Measurements from ENCODE around the gene PSMB9.
"Not testable (repeated sequence)": the region's sequence is repeated elsewhere in the genome, so short reads cannot be mapped to it uniquely, and the experiment has no call there.

Gene PSMB9

GRCh38 chr6:32860674-32861073 is 6.7 kb downstream of the PSMB9 start:
- no peak for DNase-seq (ENCODE audit: low read depth)

DNA sequence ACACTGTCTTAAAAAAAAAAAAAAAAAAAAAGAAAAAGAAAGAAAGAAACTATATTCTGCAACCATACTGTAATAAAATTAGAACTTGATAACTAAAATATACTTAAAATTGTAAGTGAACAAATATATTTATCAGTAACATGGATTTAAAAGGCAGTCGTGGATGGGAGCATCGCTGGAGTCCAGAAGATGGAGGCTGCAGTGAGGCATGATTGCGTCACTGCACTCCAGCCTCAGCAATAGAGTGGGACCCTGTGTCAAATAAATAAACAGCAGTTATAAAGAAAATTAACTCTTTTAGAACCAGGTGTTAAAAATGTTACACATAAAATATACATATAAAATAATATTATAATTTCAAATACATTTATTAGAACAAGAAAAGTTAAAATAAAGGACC is 8.7 kb downstream of the PSMB9 start:
- DNase-seq (ENCODE audit: low read depth) = no peak

- DNase-seq (ENCODE audit: low read depth) = no peak
Observed at GRCh38 chr6:32865724-32866443, 11.9 kb downstream of the PSMB9 start.

- DNase-seq (ENCODE audit: low read depth) = no peak
Observed at GRCh38 chr6:32867022-32867477, 13.1 kb downstream of the PSMB9 start.

DNA sequence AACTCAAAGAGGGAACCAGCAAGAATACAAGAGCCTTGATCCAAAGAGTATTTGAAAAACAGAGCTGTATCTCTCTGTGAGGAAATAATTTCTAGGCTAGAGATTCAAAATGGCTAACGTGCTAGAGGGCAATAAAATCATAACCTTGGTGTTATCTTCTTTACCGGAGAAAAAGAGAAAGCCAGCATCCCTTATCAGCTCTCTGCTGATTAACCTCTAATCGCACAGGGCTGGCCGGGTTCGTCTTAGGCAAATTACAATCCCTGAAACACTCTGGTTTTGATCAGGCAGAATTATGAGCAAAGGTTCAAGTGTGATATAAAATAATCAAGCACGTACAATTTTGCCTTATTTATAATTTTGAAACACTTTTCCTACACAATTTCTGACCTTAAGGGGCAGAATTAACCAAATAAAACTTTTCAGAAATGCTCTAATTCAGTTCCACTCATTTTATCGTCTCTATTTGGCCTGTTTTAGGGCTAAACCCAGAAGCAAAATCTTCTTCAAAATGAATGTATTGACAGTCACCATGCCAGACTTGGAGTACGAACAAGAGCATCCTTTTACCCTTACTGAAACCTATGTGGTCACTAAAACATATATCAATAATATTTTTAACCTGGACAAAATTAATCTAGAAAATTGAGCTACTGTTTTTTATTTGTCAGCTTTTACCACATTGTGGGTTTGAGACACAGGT is 13.7 kb downstream of the PSMB9 start:
- no peak for DNase-seq (ENCODE audit: low read depth)

- DNase-seq (ENCODE audit: low read depth) = peak; percentile 42
Observed at GRCh38 chr6:32868257-32868788, 14.3 kb downstream of the PSMB9 start.

- DNase-seq (ENCODE audit: low read depth) = not testable (repeated sequence)
Observed at GRCh38 chr6:32873947-32874346, 20.0 kb downstream of the PSMB9 start.

DNA sequence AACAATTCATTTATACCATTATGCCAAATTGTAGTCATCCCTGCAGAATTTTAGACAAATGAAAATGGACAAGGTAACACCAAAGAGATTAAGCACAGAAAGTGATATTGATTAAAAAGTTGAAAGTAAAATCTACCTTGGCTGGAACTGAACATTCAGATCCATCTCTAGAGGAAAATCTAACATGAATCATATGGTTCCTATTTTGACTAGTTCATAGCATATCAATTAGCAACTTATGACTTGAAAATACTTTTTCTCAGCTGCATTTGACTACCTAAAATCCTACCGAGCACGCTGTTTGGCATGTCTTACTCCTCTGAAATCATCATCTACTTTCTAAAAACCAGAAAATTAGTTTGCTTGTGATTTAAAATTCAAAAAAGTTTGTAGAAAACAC is 22.6 kb downstream of the PSMB9 start:
- no peak for DNase-seq (ENCODE audit: low read depth)

GRCh38 chr6:32879691-32880090 is 25.7 kb downstream of the PSMB9 start:
- DNase-seq (ENCODE audit: low read depth) = no peak

GRCh38 chr6:32880962-32881361 is 27.0 kb downstream of the PSMB9 start:
- DNase-seq (ENCODE audit: low read depth) = not testable (repeated sequence)

DNA sequence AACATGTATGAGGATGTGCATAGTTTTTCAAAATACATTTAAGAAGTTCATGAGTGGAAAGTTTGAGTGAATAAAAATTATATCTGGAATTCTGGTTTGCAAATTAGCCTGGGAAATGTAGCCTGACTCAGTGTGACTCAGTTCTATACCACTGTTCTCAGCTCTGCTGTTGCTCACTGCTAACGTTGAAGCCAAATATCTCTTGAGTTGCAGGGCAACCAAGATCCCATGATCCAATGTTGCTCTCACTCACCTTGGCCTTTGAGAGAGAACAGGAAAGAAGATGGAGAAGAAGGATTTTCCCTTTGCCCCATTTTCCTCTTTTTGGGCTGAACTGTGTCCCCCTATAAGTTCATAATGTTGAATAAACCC is 28.9 kb downstream of the PSMB9 start:
- peak; percentile 11 for DNase-seq (ENCODE audit: low read depth)

DNA sequence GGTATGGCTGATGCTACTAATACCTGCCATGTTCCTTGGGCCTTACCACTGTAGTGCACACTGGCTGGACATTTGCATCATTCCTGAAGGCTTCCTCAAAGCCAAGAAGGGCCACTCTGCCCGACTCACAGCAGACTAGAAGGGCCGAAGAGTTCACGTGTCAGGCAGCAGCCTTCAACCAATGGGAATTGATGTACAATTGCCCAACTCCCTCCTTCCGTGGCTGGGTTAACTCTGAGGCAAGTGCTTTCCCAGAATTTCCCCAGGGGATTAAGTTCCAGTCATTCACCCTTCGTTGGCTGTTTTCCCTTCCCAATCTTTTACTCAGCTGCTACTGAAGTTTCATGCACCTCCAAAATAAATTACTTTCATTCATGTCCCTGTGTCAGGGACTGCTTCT is 29.8 kb downstream of the PSMB9 start:
- peak; percentile 88 for DNase-seq (ENCODE audit: low read depth)

DNA sequence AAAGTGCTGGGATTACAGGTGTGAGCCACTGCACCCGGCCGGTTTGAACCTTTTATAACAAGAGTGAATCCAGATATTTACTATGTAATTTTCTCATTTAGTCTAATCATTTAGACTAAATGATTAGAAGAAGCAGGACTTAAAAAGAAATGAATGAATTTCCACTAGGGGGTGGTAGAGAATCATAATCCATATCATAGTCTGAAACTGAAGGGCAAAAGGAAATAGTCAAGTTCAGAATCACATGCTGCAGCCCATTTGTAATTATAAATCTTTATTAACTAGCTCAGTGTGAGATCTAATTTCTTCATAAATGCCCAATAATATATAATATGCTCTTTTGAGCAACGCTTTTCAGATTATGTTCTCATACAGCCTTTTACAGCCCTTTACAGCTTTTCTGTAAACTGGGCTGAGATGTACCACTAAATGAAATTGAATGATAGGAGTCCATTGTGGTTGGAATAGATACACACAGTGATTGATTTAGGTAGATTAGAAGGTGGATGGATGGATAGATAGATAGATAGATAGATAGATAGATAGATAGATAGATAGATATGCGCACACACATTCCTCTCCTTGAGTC is 31.8 kb downstream of the PSMB9 start:
- peak; percentile 65 for DNase-seq (ENCODE audit: low read depth)

DNA sequence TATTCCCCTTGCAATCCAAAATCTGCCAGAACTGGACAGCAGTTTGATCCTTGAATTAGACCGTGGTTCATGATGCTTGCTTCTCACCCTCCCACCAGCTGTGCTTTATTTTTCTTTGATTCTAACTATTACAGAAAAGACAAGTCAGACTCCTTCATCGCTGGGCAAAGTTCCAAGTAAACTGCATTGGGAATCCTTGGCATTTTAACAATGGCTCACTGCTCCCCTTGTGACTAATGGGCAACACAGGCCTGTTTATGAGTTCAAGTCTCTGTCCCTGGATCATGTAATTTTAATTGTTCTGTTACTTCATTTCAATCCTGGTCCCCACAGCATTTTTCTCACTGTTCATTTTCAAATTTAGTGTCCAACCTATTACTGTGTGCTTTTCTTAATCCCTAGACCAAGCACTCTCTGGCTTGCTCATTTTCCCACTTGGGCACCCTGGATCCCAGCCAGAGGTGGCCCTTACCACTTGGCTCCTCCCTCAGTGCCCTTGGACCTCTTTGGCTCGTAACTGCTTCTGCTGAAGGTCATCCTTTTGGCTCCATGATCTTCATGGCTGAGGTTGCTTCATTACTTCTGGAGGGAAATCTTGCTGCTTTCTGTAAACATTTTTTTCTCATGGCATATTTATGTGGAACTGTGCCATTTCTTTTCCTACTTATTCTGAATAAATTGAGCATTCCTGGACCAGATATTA is 32.8 kb downstream of the PSMB9 start:
- peak; percentile 80 for DNase-seq (ENCODE audit: low read depth)

DNA sequence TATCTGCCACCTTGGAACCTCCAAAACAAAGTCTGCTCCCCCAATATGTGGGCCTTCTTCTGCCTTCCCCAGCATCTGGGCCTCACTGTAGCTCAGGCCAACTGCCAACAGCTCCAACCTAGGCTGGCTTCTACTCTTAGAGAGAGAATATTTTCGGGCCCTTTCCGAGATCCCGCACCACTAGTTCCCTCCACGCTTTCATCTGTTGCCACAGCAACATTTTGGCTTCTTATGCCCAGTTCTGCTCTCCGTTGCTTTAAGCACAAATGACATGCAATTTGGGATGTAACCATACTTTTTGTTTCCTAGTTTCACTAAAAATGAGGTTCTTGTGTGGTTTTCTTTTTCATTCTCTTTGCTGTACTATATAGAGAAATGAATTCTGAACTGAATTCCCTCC is 33.6 kb downstream of the PSMB9 start:
- no peak for DNase-seq (ENCODE audit: low read depth)

- no peak for DNase-seq (ENCODE audit: low read depth)
Observed at GRCh38 chr6:32888576-32888975, 34.6 kb downstream of the PSMB9 start.

GRCh38 chr6:32889533-32889932 is 35.5 kb downstream of the PSMB9 start:
- DNase-seq (ENCODE audit: low read depth) = no peak

DNA sequence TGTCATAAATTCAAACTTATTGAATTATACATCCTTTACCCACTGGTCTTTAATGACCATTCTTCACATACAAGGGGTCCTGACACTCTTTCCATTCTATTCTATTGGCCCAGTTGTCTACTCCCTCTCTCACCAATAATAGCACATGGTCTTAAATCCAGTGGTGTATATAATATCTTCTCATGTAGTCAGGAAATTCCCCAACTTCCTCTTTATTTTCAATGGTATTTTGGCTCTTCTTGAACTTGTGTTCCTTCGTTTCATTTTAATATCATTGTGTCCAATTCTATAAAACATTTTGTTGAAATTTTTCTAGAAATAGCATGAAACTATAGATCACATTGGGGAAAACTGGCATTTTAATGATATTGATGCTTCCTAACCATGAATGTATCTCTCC is 36.8 kb downstream of the PSMB9 start:
- DNase-seq (ENCODE audit: low read depth) = no peak

GRCh38 chr6:32894085-32895005 is 40.4 kb downstream of the PSMB9 start:
- peak; percentile 89 for DNase-seq (ENCODE audit: low read depth)

GRCh38 chr6:32895006-32895345 is 41.0 kb downstream of the PSMB9 start:
- DNase-seq (ENCODE audit: low read depth) = no peak

DNA sequence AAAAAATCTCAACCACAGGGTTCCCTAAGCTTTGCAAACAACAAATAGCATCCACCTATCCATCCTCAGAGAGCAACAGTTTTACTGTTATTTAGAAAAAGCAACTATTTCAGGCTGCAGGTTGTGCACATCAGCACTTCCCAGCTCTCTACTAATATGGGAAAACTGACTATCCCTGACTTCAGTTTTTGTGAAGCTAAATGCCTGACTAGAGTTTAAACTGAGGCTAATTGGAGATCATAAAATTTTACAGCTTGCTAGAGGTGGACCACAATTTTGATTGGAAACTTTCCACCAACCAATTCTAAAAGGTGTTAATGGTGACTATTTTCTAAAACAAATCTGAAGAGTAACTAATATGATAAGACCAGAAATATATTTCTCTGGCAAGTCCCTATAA is 50.0 kb downstream of the PSMB9 start:
- DNase-seq (ENCODE audit: low read depth) = no peak

Data from fibroblast of gingiva (primary cell).